PC-9 (cell line): ENCODE measurements around the gene AKNAD1. TPM values are rescaled to one million over a fixed set of nuclear protein-coding genes. Genes with fewer than 3 reads are reported as not detected.

Experiments used
- BruUV-seq: library from RNA; stranded (reverse); fragments of 400-500 nt; replicated peaks from 2 replicates; lab custom pipeline; 2021; lab: Mats Ljungman, UMichigan
- CTCF ChIA-PET: fragments of 300-600 bp; sonication (Branson Sonifier 250); formaldehyde crosslinking; loops from one replicate; lab custom pipeline; 2022; ENCODE audit warnings: antibody characterized with exemption; lab: Charles Lee
- POLR2A ChIA-PET: fragments of 300-600 bp; sonication (Branson Sonifier 250); formaldehyde crosslinking; loops from one replicate; lab custom pipeline; 2022; ENCODE audit warnings: antibody characterized with exemption; ENCODE audit not compliant: unreplicated experiment; lab: Charles Lee
- DNase-seq, 2 experiments: peaks; one replicate each; pipeline versions ENCODE4 v3.0.0 to v3.0.0-alpha.2; 2015 to 2022; ENCODE audit warnings: mixed read lengths in 1 of 2
- H2AFZ ChIP-seq: fragments of 200-600 bp; sonication (generic); 2 replicates; pipeline ENCODE4 v1.8.1; 2017; ENCODE audit warnings: antibody characterized with exemption
- H3F3A ChIP-seq: fragments of 200-600 bp; sonication (generic); 2 replicates; pipeline ENCODE4 v1.8.1; 2017; ENCODE audit warnings: antibody characterized with exemption, mild to moderate bottlenecking, low read depth; ENCODE audit not compliant: insufficient read depth
- H3K27ac ChIP-seq: fragments of 200-600 bp; sonication (generic); 2 replicates; pipeline ENCODE4 v1.6.1; 2016; ENCODE audit warnings: mixed run types
- H3K27me3 ChIP-seq: fragments of 200-600 bp; sonication (generic); 2 replicates; pipeline ENCODE4 v1.6.1; 2016; ENCODE audit warnings: low read depth, mixed run types; ENCODE audit not compliant: insufficient read depth
- H3K36me3 ChIP-seq: fragments of 200-600 bp; sonication (generic); 2 replicates; pipeline ENCODE4 v1.6.1; 2016; ENCODE audit warnings: low read depth, mixed run types
- H3K4me1 ChIP-seq: fragments of 200-600 bp; sonication (generic); replicated peaks from 2 replicates; pipeline ENCODE4 v1.6.1; 2016; ENCODE audit warnings: mixed run types; ENCODE audit not compliant: insufficient read depth
- H3K4me2 ChIP-seq: fragments of 200-600 bp; sonication (generic); 2 replicates; pipeline ENCODE4 v1.6.1; 2017; ENCODE audit warnings: mixed run types
- H3K4me3 ChIP-seq: fragments of 200-600 bp; sonication (generic); 2 replicates; pipeline ENCODE4 v1.6.1; 2016; ENCODE audit warnings: mixed run types
- H3K79me2 ChIP-seq: fragments of 200-600 bp; sonication (generic); 2 replicates; pipeline ENCODE4 v1.6.1; 2017; ENCODE audit warnings: low read depth, mixed run types
- H3K9me2 ChIP-seq: fragments of 200-600 bp; sonication (generic); 2 replicates; pipeline ENCODE4 v1.8.1; 2017; ENCODE audit warnings: mild to moderate bottlenecking; ENCODE audit not compliant: insufficient read depth
- H3K9me3 ChIP-seq: fragments of 200-600 bp; sonication (generic); 2 replicates; pipeline ENCODE4 v1.8.1; 2016; ENCODE audit warnings: low read depth; ENCODE audit not compliant: insufficient read depth
- H4K20me1 ChIP-seq: fragments of 200-600 bp; sonication (generic); 2 replicates; pipeline ENCODE4 v1.8.1; 2017; ENCODE audit not compliant: insufficient read depth
- CTCF ChIP-seq: fragments of 200-600 bp; sonication (generic); conservative IDR thresholded peaks from 2 replicates; pipeline ENCODE4 v1.6.1; 2017; ENCODE audit warnings: mixed run types, antibody characterized with exemption, mild to moderate bottlenecking, moderate library complexity
- EZH2 ChIP-seq: fragments of 200-600 bp; sonication (generic); IDR thresholded peaks from 2 replicates; pipeline ENCODE4 v1.8.0; 2017; ENCODE audit warnings: antibody characterized with exemption, low read depth
- intact Hi-C: fragments of 100-400 bp; cut with micrococcal nuclease; formaldehyde crosslinking; loops from one replicate; pipeline ENCODE4 v1.10.0; 2022; ENCODE audit not compliant: unreplicated experiment
- total RNA-seq: library from RNA; stranded (reverse); gene quantifications from 2 replicates; pipeline ENCODE4 v1.2.3, GENCODE V29; 2021

Gene AKNAD1
- total RNA-seq, 1 experiment from 2014 or later: not detected

GRCh38 chr1:108850929-108851328 is 6.0 kb downstream of the AKNAD1 start:
- CTCF ChIA-PET: interaction anchor here (1.2 kb wide), 1 partner anchor 9 kb away, joined by 5 read pairs; no protein-coding TSS in a partner anchor

GRCh38 chr1:108848806-108849205 is 8.1 kb downstream of the AKNAD1 start:
- H3F3A ChIP-seq: no peaks in the 10 kb centered on the region
- H3K79me2 ChIP-seq: no peaks in the 10 kb centered on the region
- no peaks in the 10 kb centered on the region for H3K27me3 ChIP-seq
- no peaks in the 10 kb centered on the region for H3K36me3 ChIP-seq
- intact Hi-C loops: no loop called here
- no peaks in the 10 kb centered on the region for H4K20me1 ChIP-seq
- CTCF ChIA-PET: interaction anchor here (0.6 kb wide), 1 partner anchor 173 kb away, joined by 6 read pairs; no protein-coding TSS in a partner anchor
- no peak overlapping the region for H3K4me3 ChIP-seq
- H3K27ac ChIP-seq: no peak overlapping the region
- H3K9me2 ChIP-seq: no peaks in the 10 kb centered on the region; the same call in 1 of the 2 replicates
- POLR2A ChIA-PET: interaction anchor here (0.6 kb wide), 1 partner anchor 9 kb away, joined by 4 read pairs; no protein-coding TSS in a partner anchor
- no peak overlapping the region for H2AFZ ChIP-seq
- TF ChIP-seq CTCF (no peak), EZH2 (no peak)
- no TSS peak for BruUV-seq
- H3K9me3 ChIP-seq: no peaks in the 10 kb centered on the region
- no peak overlapping the region for H3K4me2 ChIP-seq
- no peak for DNase-seq
- H3K4me1 ChIP-seq: no peaks in the 10 kb centered on the region

More at GRCh38 chr1:108850929-108851328, 6.0 kb downstream of the AKNAD1 start:
- no peaks in the 10 kb centered on the region for H3F3A ChIP-seq
- TF ChIP-seq EZH2: no peak
- TF ChIP-seq CTCF: no peak
- BruUV-seq: no TSS peak
- H2AFZ ChIP-seq: no peak overlapping the region
- H3K27ac ChIP-seq: no peak overlapping the region
- no peaks in the 10 kb centered on the region for H3K9me3 ChIP-seq
- no peaks in the 10 kb centered on the region for H3K36me3 ChIP-seq
- H3K4me3 ChIP-seq: no peak overlapping the region
- DNase-seq: no peak
- no peaks in the 10 kb centered on the region for H3K27me3 ChIP-seq
- no peaks in the 10 kb centered on the region for H3K9me2 ChIP-seq
- H4K20me1 ChIP-seq: no peaks in the 10 kb centered on the region
- intact Hi-C loops: no loop called here
- no peak overlapping the region for H3K4me2 ChIP-seq
- H3K4me1 ChIP-seq: no peaks in the 10 kb centered on the region
- no peaks in the 10 kb centered on the region for H3K79me2 ChIP-seq
- POLR2A ChIA-PET: no interaction called here

GRCh38 chr1:108847494-108847893 is 9.4 kb downstream of the AKNAD1 start:
- ChIA-PET POLR2A (no interaction called here), CTCF (interaction anchor here (0.6 to 0.7 kb wide), 2 partner anchors 31 to 95 kb away, joined by 3 to 26 read pairs; no protein-coding TSS in a partner anchor)
- Histone ChIP-seq H3K79me2 (no peaks in the 10 kb centered on the region), H4K20me1 (no peaks in the 10 kb centered on the region), H3K4me1 (no peaks in the 10 kb centered on the region), H3K36me3 (no peaks in the 10 kb centered on the region), H3F3A (no peaks in the 10 kb centered on the region), H3K4me3 (no peak overlapping the region), H3K9me2 (no peaks in the 10 kb centered on the region; the same call in 1 of the 2 replicates), H3K9me3 (no peaks in the 10 kb centered on the region), H3K27ac (no peak overlapping the region), H2AFZ (no peak overlapping the region), H3K27me3 (no peaks in the 10 kb centered on the region), H3K4me2 (no peak overlapping the region)
- no peak for TF ChIP-seq CTCF
- no peak for TF ChIP-seq EZH2
- intact Hi-C loops: no loop called here
- BruUV-seq: no TSS peak
- DNase-seq: no peak
